Lower lobe of right lung (tissue), 2 donors: ENCODE measurements around the gene NOL9. TPM values are rescaled to one million over a fixed set of nuclear protein-coding genes. Genes with fewer than 3 reads are reported as not detected.

ENCODE experiments used
- ATAC-seq, 2 donors: fragments of 200-7000 bp; cut with Tn5 transposase; one replicate each; pipeline ENCODE4 v1.9.1; 2020 to 2022; ENCODE audit warnings: mild to moderate bottlenecking in 2 of 2, moderate library complexity in 2 of 2
- DNase-seq: peaks from one replicate; pipeline ENCODE4 v3.0.0-alpha.2; 2020
- H3K27ac ChIP-seq: fragments of 200-600 bp; one replicate; pipeline ENCODE4 v1.8.0; 2022
- H3K27me3 ChIP-seq: fragments of 200-600 bp; one replicate; pipeline ENCODE4 v1.8.0; 2022; ENCODE audit warnings: low read depth
- H3K36me3 ChIP-seq: fragments of 200-600 bp; one replicate; pipeline ENCODE4 v1.8.0; 2022; ENCODE audit warnings: mild to moderate bottlenecking
- H3K4me1 ChIP-seq: fragments of 200-600 bp; one replicate; pipeline ENCODE4 v1.8.0; 2022
- H3K4me3 ChIP-seq: fragments of 200-600 bp; one replicate; pipeline ENCODE4 v1.8.0; 2022; ENCODE audit warnings: mild to moderate bottlenecking
- H3K9me3 ChIP-seq: fragments of 200-600 bp; one replicate; pipeline ENCODE4 v1.8.0; 2022
- intact Hi-C: fragments of 100-400 bp; cut with DNase I; formaldehyde crosslinking; loops from one replicate; pipeline ENCODE4 v1.11.0; 2022
- total RNA-seq: library from RNA; stranded (reverse); fragmentation: NEBNext Ultra II Directional; extraction: Animal tissue kit (Norgen Biotek cat#: 25700); gene quantifications from one replicate; pipeline ENCODE4 v1.2.1, GENCODE V29; 2021
- TF ChIP-seq, protein P1 (sequence below): fragments of 200-600 bp; IDR thresholded peaks from one replicate; pipeline ENCODE4 v1.8.0; 2022; ENCODE audit warnings: antibody characterized with exemption, mild to moderate bottlenecking
- donor health status: DM: no; HTN: yes; CAD: no; lungs with severe emphysema.

NOL9 gene
- total RNA-seq, 1 donor from 2014 or later = 19.4 TPM

- DNase-seq (no peak), ATAC-seq (no peak)
- Histone ChIP-seq H3K4me3 (no peak overlapping the region), H3K27me3 (no peaks in the 10 kb centered on the region), H3K27ac (no peak overlapping the region), H3K4me1 (peaks cover 6% of the 10 kb centered on the region), H3K9me3 (peaks cover 6% of the 10 kb centered on the region), H3K36me3 (no peaks in the 10 kb centered on the region)
- TF ChIP-seq, protein P1, sequence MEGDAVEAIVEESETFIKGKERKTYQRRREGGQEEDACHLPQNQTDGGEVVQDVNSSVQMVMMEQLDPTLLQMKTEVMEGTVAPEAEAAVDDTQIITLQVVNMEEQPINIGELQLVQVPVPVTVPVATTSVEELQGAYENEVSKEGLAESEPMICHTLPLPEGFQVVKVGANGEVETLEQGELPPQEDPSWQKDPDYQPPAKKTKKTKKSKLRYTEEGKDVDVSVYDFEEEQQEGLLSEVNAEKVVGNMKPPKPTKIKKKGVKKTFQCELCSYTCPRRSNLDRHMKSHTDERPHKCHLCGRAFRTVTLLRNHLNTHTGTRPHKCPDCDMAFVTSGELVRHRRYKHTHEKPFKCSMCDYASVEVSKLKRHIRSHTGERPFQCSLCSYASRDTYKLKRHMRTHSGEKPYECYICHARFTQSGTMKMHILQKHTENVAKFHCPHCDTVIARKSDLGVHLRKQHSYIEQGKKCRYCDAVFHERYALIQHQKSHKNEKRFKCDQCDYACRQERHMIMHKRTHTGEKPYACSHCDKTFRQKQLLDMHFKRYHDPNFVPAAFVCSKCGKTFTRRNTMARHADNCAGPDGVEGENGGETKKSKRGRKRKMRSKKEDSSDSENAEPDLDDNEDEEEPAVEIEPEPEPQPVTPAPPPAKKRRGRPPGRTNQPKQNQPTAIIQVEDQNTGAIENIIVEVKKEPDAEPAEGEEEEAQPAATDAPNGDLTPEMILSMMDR = no peak
- intact Hi-C loops = no loop called here
These were observed 19.8 kb upstream of the NOL9 start for GRCh38 chr1:6574025-6574620.

GRCh38 chr1:6572653-6573383 lies 18.5 kb upstream of the NOL9 start:
- Histone ChIP-seq H3K27me3 (no peaks in the 10 kb centered on the region), H3K36me3 (no peaks in the 10 kb centered on the region), H3K9me3 (peaks cover 6% of the 10 kb centered on the region), H3K4me3 (no peak overlapping the region), H3K4me1 (no peaks in the 10 kb centered on the region), H3K27ac (no peak overlapping the region)
- no peak for ATAC-seq
- TF ChIP-seq, protein P1 = no peak
- DNase-seq = no peak
- intact Hi-C loops = no loop called here

- intact Hi-C loops = no loop called here
- DNase-seq = no peak
- H3K9me3 ChIP-seq = peaks cover 6% of the 10 kb centered on the region
These were observed 16.7 kb upstream of the NOL9 start for GRCh38 chr1:6570987-6571386.

GRCh38 chr1:6570100-6570499 lies 15.8 kb upstream of the NOL9 start:
- peaks cover 6% of the 10 kb centered on the region for H3K9me3 ChIP-seq
- no peaks in the 10 kb centered on the region for H3K4me1 ChIP-seq
- H3K27me3 ChIP-seq = no peaks in the 10 kb centered on the region
- DNase-seq = no peak
- H3K4me3 ChIP-seq = no peak overlapping the region
- no peak overlapping the region for H3K27ac ChIP-seq
- H3K36me3 ChIP-seq = no peaks in the 10 kb centered on the region
- intact Hi-C loops = no loop called here
- no peak for ATAC-seq
- TF ChIP-seq, protein P1 = no peak

More at GRCh38 chr1:6570987-6571386, 16.7 kb upstream of the NOL9 start:
- no peaks in the 10 kb centered on the region for H3K36me3 ChIP-seq
- no peak overlapping the region for H3K4me3 ChIP-seq
- TF ChIP-seq, protein P1 = no peak
- ATAC-seq = no peak
- no peak overlapping the region for H3K27ac ChIP-seq
- H3K4me1 ChIP-seq = no peaks in the 10 kb centered on the region
- H3K27me3 ChIP-seq = no peaks in the 10 kb centered on the region

DNA sequence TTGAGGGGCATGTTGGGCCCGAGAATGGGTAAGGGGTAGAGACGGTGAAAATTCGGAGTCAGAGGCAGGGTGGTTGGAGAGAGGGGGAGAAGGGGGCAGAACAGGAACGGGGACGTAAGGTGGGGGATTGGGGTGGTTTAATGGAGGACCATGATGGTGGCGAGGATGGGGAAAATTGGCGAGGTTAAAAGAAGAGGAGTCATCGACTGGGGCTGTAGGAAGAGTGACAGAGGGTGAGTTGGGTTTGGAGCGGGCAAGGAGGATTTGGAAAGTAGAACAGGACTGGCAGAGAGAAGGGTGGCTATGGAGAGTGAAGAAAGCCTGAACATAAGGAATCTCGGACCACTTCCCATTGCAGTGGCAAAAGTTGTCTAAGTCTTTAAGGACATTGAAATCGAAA lies 14.7 kb upstream of the NOL9 start:
- H3K36me3 ChIP-seq = no peaks in the 10 kb centered on the region
- intact Hi-C loops = no loop called here
- no peaks in the 10 kb centered on the region for H3K4me1 ChIP-seq
- H3K9me3 ChIP-seq = peaks cover 6% of the 10 kb centered on the region
- TF ChIP-seq, protein P1 = no peak
- H3K27me3 ChIP-seq = no peaks in the 10 kb centered on the region
- H3K27ac ChIP-seq = no peak overlapping the region
- ATAC-seq (no peak), DNase-seq (no peak)
- H3K4me3 ChIP-seq = no peak overlapping the region
